Progenitor cell of endocrine pancreas (in vitro differentiated cells): Measurements from ENCODE around the gene NUPR1. TPM values are rescaled to one million over a fixed set of nuclear protein-coding genes. Genes with fewer than 3 reads are reported as not detected.
A peak's percentile ranks its signal among the peaks of the same experiment; 100 is the strongest.

Experiments
- DNase-seq: peaks from one replicate; pipeline ENCODE4 v3.0.0; 2021; ENCODE audit warnings: low spot score; ENCODE audit not compliant: unreplicated experiment
- H3K27ac Mint-ChIP-seq: 2 replicates; pipeline ENCODE4 v1.8.0; 2021; ENCODE audit warnings: mild to moderate bottlenecking, moderate library complexity, mixed read lengths
- H3K27me3 Mint-ChIP-seq: 2 replicates; pipeline ENCODE4 v1.8.0; 2021; ENCODE audit warnings: mixed read lengths
- H3K36me3 Mint-ChIP-seq: 2 replicates; pipeline ENCODE4 v1.8.0; 2022; ENCODE audit warnings: mixed read lengths; ENCODE audit not compliant: insufficient read depth
- H3K4me1 Mint-ChIP-seq: 2 replicates; pipeline ENCODE4 v1.8.0; 2021; ENCODE audit warnings: low read depth, mixed read lengths
- H3K4me3 Mint-ChIP-seq: 2 replicates; pipeline ENCODE4 v1.8.0; 2021; ENCODE audit warnings: low read depth, mild to moderate bottlenecking, moderate library complexity, mixed read lengths
- H3K9me3 Mint-ChIP-seq: 2 replicates; pipeline ENCODE4 v1.8.0; 2021; ENCODE audit warnings: low read depth, mixed read lengths
- CTCF ChIP-seq: fragments of 200-600 bp; sonication (generic); IDR thresholded peaks from one replicate; pipeline ENCODE4 v1.5.0; 2021; ENCODE audit warnings: antibody characterized with exemption, mild to moderate bottlenecking; ENCODE audit not compliant: unreplicated experiment
- total RNA-seq: library from RNA; stranded (reverse); gene quantifications from 2 replicates; pipeline ENCODE4 v1.2.1, GENCODE V29; 2021

NUPR1 gene
- total RNA-seq, 1 donor from 2014 or later: not detected

- Mint-ChIP-seq H3K4me1 (peaks cover 2% of the 10 kb centered on the region), H3K36me3 (peaks cover 8% of the 10 kb centered on the region), H3K27ac (no peak overlapping the region), H3K27me3 (no peaks in the 10 kb centered on the region), H3K4me3 (no peak overlapping the region), H3K9me3 (no peaks in the 10 kb centered on the region)
- DNase-seq: no peak
- TF ChIP-seq CTCF: no peak
These were observed 36.8 kb upstream of the NUPR1 start for GRCh38 chr16:28575446-28576109.

GRCh38 chr16:28574925-28575324, 36.2 kb upstream of the NUPR1 start:
- H3K36me3 Mint-ChIP-seq: peaks cover 8% of the 10 kb centered on the region
- peaks cover 2% of the 10 kb centered on the region for H3K4me1 Mint-ChIP-seq
- TF ChIP-seq CTCF: no peak
- H3K4me3 Mint-ChIP-seq: no peak overlapping the region
- H3K27ac Mint-ChIP-seq: no peak overlapping the region
- DNase-seq: no peak
- H3K9me3 Mint-ChIP-seq: no peaks in the 10 kb centered on the region
- no peaks in the 10 kb centered on the region for H3K27me3 Mint-ChIP-seq

GRCh38 chr16:28573738-28574718, 35.3 kb upstream of the NUPR1 start:
- Mint-ChIP-seq H3K36me3 (peaks cover 8% of the 10 kb centered on the region), H3K27ac (no peak overlapping the region), H3K27me3 (no peaks in the 10 kb centered on the region), H3K9me3 (no peaks in the 10 kb centered on the region), H3K4me3 (no peak overlapping the region), H3K4me1 (peaks cover 2% of the 10 kb centered on the region)
- TF ChIP-seq CTCF: no peak
- DNase-seq: no peak

GRCh38 chr16:28572696-28573510, 34.1 kb upstream of the NUPR1 start:
- TF ChIP-seq CTCF: no peak
- no peak for DNase-seq
- Mint-ChIP-seq H3K27ac (peak overlapping the region; percentile 7), H3K9me3 (no peaks in the 10 kb centered on the region), H3K4me3 (no peak overlapping the region), H3K36me3 (peaks cover 7% of the 10 kb centered on the region), H3K27me3 (no peaks in the 10 kb centered on the region), H3K4me1 (peaks cover 2% of the 10 kb centered on the region)
